ENCODE data around the gene C1QTNF1.

The C1QTNF1 gene

GRCh38 chr17:79009397-79010303, 14.3 kb upstream of the C1QTNF1 start, which contains the start of gene CANT1:
Gene CANT1 (minus strand): TSS chr17:79009764. CDS start chr17:78997622, 12,142 bp downstream.
- TF ChIP-seq, protein P1, sequence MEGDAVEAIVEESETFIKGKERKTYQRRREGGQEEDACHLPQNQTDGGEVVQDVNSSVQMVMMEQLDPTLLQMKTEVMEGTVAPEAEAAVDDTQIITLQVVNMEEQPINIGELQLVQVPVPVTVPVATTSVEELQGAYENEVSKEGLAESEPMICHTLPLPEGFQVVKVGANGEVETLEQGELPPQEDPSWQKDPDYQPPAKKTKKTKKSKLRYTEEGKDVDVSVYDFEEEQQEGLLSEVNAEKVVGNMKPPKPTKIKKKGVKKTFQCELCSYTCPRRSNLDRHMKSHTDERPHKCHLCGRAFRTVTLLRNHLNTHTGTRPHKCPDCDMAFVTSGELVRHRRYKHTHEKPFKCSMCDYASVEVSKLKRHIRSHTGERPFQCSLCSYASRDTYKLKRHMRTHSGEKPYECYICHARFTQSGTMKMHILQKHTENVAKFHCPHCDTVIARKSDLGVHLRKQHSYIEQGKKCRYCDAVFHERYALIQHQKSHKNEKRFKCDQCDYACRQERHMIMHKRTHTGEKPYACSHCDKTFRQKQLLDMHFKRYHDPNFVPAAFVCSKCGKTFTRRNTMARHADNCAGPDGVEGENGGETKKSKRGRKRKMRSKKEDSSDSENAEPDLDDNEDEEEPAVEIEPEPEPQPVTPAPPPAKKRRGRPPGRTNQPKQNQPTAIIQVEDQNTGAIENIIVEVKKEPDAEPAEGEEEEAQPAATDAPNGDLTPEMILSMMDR (IDR thresholded peaks at IDR 0.05; ENCODE audit: control extremely low read depth, extremely low read depth, low read depth, missing control alignments), result no peak
- ChIA-PET POLR2A (interaction anchor here (0.7 kb wide), 1 partner anchor 65 kb away, joined by 3 read pairs; the partner anchor contains the start of gene ENGASE), CTCF (interaction anchor here (0.9 to 1.0 kb wide), 2 partner anchors 36 to 38 kb away, joined by 3 read pairs; no protein-coding TSS in a partner anchor)
- peak; percentile 99 for DNase-seq (ENCODE audit: extremely low spot score)

DNA sequence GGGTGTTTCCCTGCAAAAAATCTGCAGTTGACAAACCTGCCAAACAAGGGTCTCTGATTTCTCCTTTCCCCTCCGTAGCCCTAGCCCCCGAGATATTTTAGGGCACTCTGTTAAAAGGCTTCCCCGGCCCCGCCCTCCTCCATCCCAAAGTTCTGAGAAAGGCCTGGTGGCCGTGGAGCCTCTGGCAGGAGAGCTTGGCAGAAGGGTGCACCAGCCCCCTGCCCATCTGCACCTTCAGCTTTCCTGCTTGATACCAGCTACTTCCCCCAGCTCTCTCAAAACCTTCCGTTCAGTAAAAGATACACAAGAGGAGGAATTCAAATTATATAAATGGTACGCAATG, 13.7 kb upstream of the C1QTNF1 start:
- ChIA-PET POLR2A (interaction anchor here (0.7 kb wide), 1 partner anchor 64 kb away, joined by 3 read pairs; the partner anchor contains the start of gene ENGASE), CTCF (interaction anchor here (0.9 to 1.0 kb wide), 2 partner anchors 36 to 39 kb away, joined by 3 read pairs; no protein-coding TSS in a partner anchor)
- DNase-seq (ENCODE audit: extremely low spot score), result no peak
- TF ChIP-seq, protein P1 (IDR thresholded peaks at IDR 0.05; ENCODE audit: control extremely low read depth, extremely low read depth, low read depth, missing control alignments), result no peak

GRCh38 chr17:79011451-79012147, 12.4 kb upstream of the C1QTNF1 start:
- ChIA-PET POLR2A (no interaction called here), CTCF (no interaction called here)
- DNase-seq (ENCODE audit: extremely low spot score), result no peak
- TF ChIP-seq, protein P1 (IDR thresholded peaks at IDR 0.05; ENCODE audit: control extremely low read depth, extremely low read depth, low read depth, missing control alignments), result no peak

DNA sequence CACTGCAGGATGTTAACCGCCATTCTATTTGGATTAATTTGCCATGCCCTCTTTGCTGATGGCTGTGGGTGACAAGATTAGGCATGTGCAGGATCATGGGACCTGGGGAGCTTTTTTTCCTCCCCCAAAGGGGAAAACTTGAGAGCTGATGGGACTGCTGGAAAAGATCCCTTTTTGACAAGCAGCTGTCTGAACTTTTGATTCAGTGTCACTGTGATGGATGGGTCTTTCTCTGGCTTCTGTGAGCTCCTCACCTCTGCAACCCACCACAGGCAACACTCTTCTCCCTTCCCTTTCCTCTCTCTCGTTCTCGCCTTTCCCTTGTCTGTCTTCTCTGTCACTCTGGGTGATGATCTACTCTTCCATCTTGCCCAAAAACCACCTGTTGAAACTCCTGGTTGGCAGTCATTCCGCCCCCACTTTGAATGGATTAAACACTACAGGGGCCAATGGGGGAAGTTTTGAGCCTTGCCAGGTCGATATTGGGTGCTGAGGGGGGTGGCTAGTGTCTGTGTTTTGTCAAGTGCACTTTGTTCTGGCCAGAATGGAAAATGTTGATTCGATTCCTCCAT, 11.3 kb upstream of the C1QTNF1 start:
- ChIA-PET CTCF (no interaction called here), POLR2A (no interaction called here)
- no peak for DNase-seq (ENCODE audit: extremely low spot score)
- TF ChIP-seq, protein P1 (IDR thresholded peaks at IDR 0.05; ENCODE audit: control extremely low read depth, extremely low read depth, low read depth, missing control alignments), result no peak

DNA sequence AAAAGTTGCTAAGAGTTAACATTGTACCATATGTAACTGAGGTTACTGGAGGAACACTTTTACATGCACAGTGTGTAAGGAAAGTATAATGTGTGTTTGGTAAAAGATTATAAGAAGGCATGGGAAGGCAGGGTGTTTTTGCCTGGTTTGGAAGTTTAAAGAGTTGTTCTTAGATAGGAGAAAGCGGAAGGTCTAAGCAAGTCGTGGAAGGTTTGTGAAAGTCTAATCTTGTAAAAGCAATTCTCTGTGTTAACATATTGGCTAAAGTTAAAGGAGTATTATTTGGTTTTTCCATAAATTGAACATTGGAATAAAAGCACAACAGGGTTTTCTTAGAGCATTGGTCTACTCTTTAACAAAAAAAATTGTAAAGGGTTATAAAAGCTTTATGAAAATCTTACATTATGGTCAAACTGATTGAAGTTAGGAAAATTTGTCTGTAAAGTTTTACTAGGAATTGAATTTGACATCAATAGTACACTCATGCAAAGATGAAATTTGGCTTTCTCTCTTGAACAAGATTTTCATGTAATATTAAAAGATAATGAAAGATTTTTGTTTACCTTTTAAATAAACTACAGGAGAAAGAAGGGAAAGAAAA, 9.7 kb upstream of the C1QTNF1 start:
- ChIA-PET CTCF (interaction anchor here (1.1 to 1.3 kb wide), 2 partner anchors 28 to 31 kb away, joined by 3 to 4 read pairs; no protein-coding TSS in a partner anchor), POLR2A (no interaction called here)
- no peak for DNase-seq (ENCODE audit: extremely low spot score)
- TF ChIP-seq, protein P1 (IDR thresholded peaks at IDR 0.05; ENCODE audit: control extremely low read depth, extremely low read depth, low read depth, missing control alignments), result no peak
